Neural progenitor cell (in vitro differentiated cells): Measurements from ENCODE around the gene EVC.

ENCODE experiments used
- CTCF ChIP-seq: fragments of 200-600 bp; sonication (generic); IDR thresholded peaks from 2 replicates; pipeline ENCODE4 v1.5.1; 2017; ENCODE audit warnings: antibody characterized with exemption, mild to moderate bottlenecking
- EZH2 ChIP-seq: fragments of 200-600 bp; sonication (generic); IDR thresholded peaks from 2 replicates; pipeline ENCODE4 v1.6.1; 2017; ENCODE audit warnings: antibody characterized with exemption, mild to moderate bottlenecking, moderate library complexity

GRCh38 chr4:5704276-5704675 lies 6.7 kb upstream of the EVC start:
- no peak for TF ChIP-seq CTCF
- TF ChIP-seq EZH2: no peak
